K562 (cell line): ENCODE data around the gene DBNDD2. TPM values are rescaled to one million over a fixed set of nuclear protein-coding genes. Genes with fewer than 3 reads are reported as not detected.

Source experiments
- ATAC-seq: fragments of 200-7000 bp; cut with Tn5 transposase; 3 replicates; pipeline ENCODE4 v1.9.1; 2020; ENCODE audit warnings: moderate library complexity
- BruUV-seq: library from RNA; stranded (reverse); fragments of 400-500 nt; replicated peaks from 2 replicates; lab custom pipeline; 2021; lab: Mats Ljungman, UMichigan
- CTCF ChIA-PET: fragments of 300-600 bp; formaldehyde crosslinking; extraction: SDS; loops from one replicate; lab custom pipeline; 2021; ENCODE audit warnings: low intra/inter-chr PET ratio; lab: Yijun Ruan, JAX
- POLR2A ChIA-PET: fragments of 300-600, 350-650 bp; sonication (Branson Sonifier 250); formaldehyde crosslinking; extraction: SDS; loops from one replicate; lab custom pipeline; 2021; ENCODE audit warnings: antibody characterized with exemption, inconsistent platforms; lab: Yijun Ruan, JAX
- DNase-seq, 4 experiments: peaks; one replicate each; pipeline versions ENCODE4 v3.0.0 to v3.0.0-alpha.2; 2011 to 2018; ENCODE audit warnings: low spot score in 3 of 4, mixed read lengths in 3 of 4; ENCODE audit errors: extremely low read depth in 1 of 4
- FAIRE-seq: peaks from 2 replicates; lab custom pipeline; 2011; peaks lifted over from hg19 to GRCh38; lab: Jason Lieb, UNC
- H2AFZ ChIP-seq: 2 replicates; pipeline ENCODE4 v1.6.0; 2011; ENCODE audit warnings: low read depth, low read length, control low read depth, inconsistent platforms
- H3K27ac ChIP-seq: fragments of 200-600 bp; 3 replicates; pipeline ENCODE4 v1.8.0; 2011; ENCODE audit warnings: low read depth, mild to moderate bottlenecking, control low read depth, inconsistent platforms, low read length, moderate library complexity, mixed read lengths; ENCODE audit errors: extremely low read depth
- H3K27me3 ChIP-seq, 2 experiments: fragments of 300-600 bp in 1 of 2; 2 replicates in 1 of 2; 3 replicates in 1 of 2; pipeline versions ENCODE4 v1.6.0 to v1.8.0; 2011; ENCODE audit warnings: inconsistent platforms in 2 of 2, low read length in 2 of 2, mild to moderate bottlenecking in 1 of 2, mixed read lengths in 1 of 2, moderate library complexity in 1 of 2; ENCODE audit not compliant: control insufficient read depth in 2 of 2, insufficient read depth in 2 of 2
- H3K36me3 ChIP-seq: fragments of 300-600 bp; 3 replicates; pipeline ENCODE4 v1.8.0; 2011; ENCODE audit warnings: mild to moderate bottlenecking, low read length, inconsistent platforms; ENCODE audit not compliant: control insufficient read depth, insufficient read depth
- H3K4me1 ChIP-seq, 2 experiments: fragments of 200-600 bp in 1 of 2; replicated peaks in 1 of 2; 2 replicates in 1 of 2; 3 replicates in 1 of 2; pipeline versions ENCODE4 v1.5.1 to v1.8.0; 2011; ENCODE audit warnings: inconsistent platforms in 2 of 2, low read length in 2 of 2, mild to moderate bottlenecking in 1 of 2, mixed read lengths in 1 of 2, moderate library complexity in 1 of 2; ENCODE audit not compliant: control insufficient read depth in 2 of 2, insufficient read depth in 2 of 2
- H3K4me2 ChIP-seq: 2 replicates; pipeline ENCODE4 v1.6.1; 2011; ENCODE audit warnings: low read length, control low read depth, inconsistent platforms, mixed read lengths; ENCODE audit not compliant: insufficient read depth
- H3K4me3 ChIP-seq: fragments of 200-600 bp; sonication (generic), shearing (Covaris generic); 2 replicates; pipeline ENCODE4 v1.5.1; 2016; ENCODE audit warnings: control low read depth, inconsistent platforms
- H3K79me2 ChIP-seq: fragments of 200-600 bp; 3 replicates; pipeline ENCODE4 v1.8.0; 2011; ENCODE audit warnings: low read length, inconsistent platforms; ENCODE audit not compliant: control insufficient read depth, insufficient read depth
- H3K9ac ChIP-seq, 2 experiments: 2 replicates each; pipeline versions ENCODE4 v1.6.0 to v1.6.1; 2011; ENCODE audit warnings: low read depth in 2 of 2, low read length in 2 of 2, control low read depth in 1 of 2, inconsistent platforms in 1 of 2, mild to moderate bottlenecking in 1 of 2, mixed read lengths in 1 of 2; ENCODE audit not compliant: insufficient read depth in 1 of 2
- H3K9me1 ChIP-seq: one replicate; pipeline ENCODE4 v1.6.0; 2011; ENCODE audit warnings: inconsistent platforms, mild to moderate bottlenecking, low read length, moderate library complexity; ENCODE audit not compliant: control insufficient read depth, insufficient read depth
- H3K9me3 ChIP-seq: replicated peaks from 2 replicates; pipeline ENCODE4 v1.5.1; 2011; ENCODE audit warnings: low read depth, low read length, inconsistent platforms; ENCODE audit not compliant: control insufficient read depth, insufficient read depth
- H4K20me1 ChIP-seq: replicated peaks from 2 replicates; pipeline ENCODE4 v1.6.1; 2011; ENCODE audit warnings: low read length, inconsistent platforms, mixed read lengths; ENCODE audit not compliant: control insufficient read depth, insufficient read depth
- BRF2 ChIP-seq: IDR thresholded peaks from 3 replicates; pipeline ENCODE4 v1.6.1; 2011; ENCODE audit warnings: borderline replicate concordance, mild to moderate bottlenecking; ENCODE audit not compliant: insufficient read length, insufficient read depth
- FOXO4 ChIP-seq: fragments of 450-650 bp; formaldehyde crosslinking; IDR thresholded peaks from 2 replicates; pipeline ENCODE4 v1.4.0; 2020; ENCODE audit warnings: mild to moderate bottlenecking, moderate library complexity
- GTF2F1 ChIP-seq: IDR thresholded peaks from 2 replicates; pipeline ENCODE4 v1.6.1; 2011; ENCODE audit warnings: low read depth, low read length, improper control_type of control experiment
- POLR2B ChIP-seq: fragments of 450-650 bp; IDR thresholded peaks from 2 replicates; pipeline ENCODE4 v1.6.1; 2018; ENCODE audit warnings: low read depth; ENCODE audit not compliant: partially characterized antibody
- POLR3A ChIP-seq: IDR thresholded peaks from 2 replicates; pipeline ENCODE4 v1.6.1; 2011; ENCODE audit warnings: borderline replicate concordance, mild to moderate bottlenecking, moderate library complexity; ENCODE audit not compliant: insufficient read length, insufficient read depth; ENCODE audit errors: extremely low read depth
- SREBF1 ChIP-seq: fragments of 150-350 bp; IDR thresholded peaks from 2 replicates; pipeline ENCODE4 v1.6.1; 2014; ENCODE audit warnings: antibody characterized with exemption, low read depth, low read length, borderline replicate concordance
- ZBTB1 ChIP-seq: sonication (generic); formaldehyde crosslinking; IDR thresholded peaks from 2 replicates; pipeline ENCODE4 v1.8.1; 2023; ENCODE audit warnings: missing genetic modification reagents, low read depth, mild to moderate bottlenecking, borderline replicate concordance
- ZC3H11A ChIP-seq: IDR thresholded peaks from 2 replicates; pipeline ENCODE4 v1.6.1; 2012; ENCODE audit warnings: low read depth, low read length, improper control_type of control experiment
- ZFPM2 ChIP-seq: fragments of 250-450 bp; sonication (Bioruptor Pico); IDR thresholded peaks from 2 replicates; pipeline ENCODE4 v1.5.1; 2022; ENCODE audit warnings: mild to moderate bottlenecking
- ZNF175 ChIP-seq: fragments of 200-800 bp; sonication (Bioruptor generic); IDR thresholded peaks from 2 replicates; pipeline ENCODE4 v1.6.1; 2016; ENCODE audit warnings: low read depth, mild to moderate bottlenecking, missing genetic modification characterization, missing compliant biosample characterization
- ZNF384 ChIP-seq: IDR thresholded peaks from 2 replicates; pipeline ENCODE4 v1.6.1; 2012; ENCODE audit warnings: low read depth, low read length, improper control_type of control experiment
- ZNF408 ChIP-seq: fragments of 250-450 bp; sonication (Bioruptor Pico); IDR thresholded peaks from 2 replicates; pipeline ENCODE4 v1.4.0; 2020; ENCODE audit warnings: low read depth, mild to moderate bottlenecking, moderate library complexity
- WGBS: fragments of 100-300 bp; shearing (Covaris generic); methylation state at CpG from one replicate; pipeline ENCODE4 v1.1.6; 2016; ENCODE audit warnings: low coverage, mixed read lengths; ENCODE audit not compliant: insufficient coverage; ENCODE audit errors: missing lambda C conversion rate; 5-methylcytosine and 5-hydroxymethylcytosine counted together
- in situ Hi-C: fragments of 300-500 bp; cut with MboI; formaldehyde crosslinking; loops from 4 replicates; pipeline ENCODE4 v1.15.0; 2018; ENCODE audit warnings: inconsistent platforms, mixed read lengths
- intact Hi-C: fragments of 100-400 bp; cut with micrococcal nuclease; formaldehyde crosslinking; loops from 2 replicates; pipeline ENCODE4 v1.14.2; 2022
- polyA plus RNA-seq, 8 experiments: library from polyadenylated mRNA; depleted of rRNA in 4 of 8; stranded (reverse) in 5 of 8; unstranded in 3 of 8; fragments of >200 nt; fragmentation: Nextera tagmentation in 2 of 8; fragmentation: Illumina TruSeq in 1 of 8; extraction: Ambion mirVana in 2 of 8; extraction: Trizol in 1 of 8; gene quantifications; 2 replicates each; pipeline versions ENCODE4 v1.2.1 to v1.2.3, GENCODE V29; 2011 to 2014; ENCODE audit warnings: inconsistent platforms in 1 of 8, missing spikeins in 1 of 8
- total RNA-seq, 7 experiments: library from RNA; depleted of rRNA in 6 of 7; stranded (reverse); fragments of >200 nt in 6 of 7; fragmentation: Illumina TruSeq in 2 of 7; extraction: Trizol in 2 of 7; gene quantifications; 2 replicates each; pipeline versions ENCODE4 v1.2.1 to v1.2.3, GENCODE V29; 2011 to 2021; ENCODE audit warnings: low replicate concordance in 1 of 7
- TF ChIP-seq, protein P1 (sequence below), 2 experiments: IDR thresholded peaks in 1 of 2; conservative IDR thresholded peaks in 1 of 2; 2 replicates each; pipeline ENCODE4 v1.6.1; 2016; ENCODE audit warnings: low read depth in 2 of 2, mild to moderate bottlenecking in 1 of 2, missing compliant biosample characterization in 1 of 2, missing genetic modification characterization in 1 of 2, moderate library complexity in 1 of 2

DBNDD2 gene
- total and polyA plus RNA-seq, 9 of the 15 experiments (the other 6 are each of a cell fraction or from before 2014, with no cell fraction given), result 12.8 to 64.0 (median 35.8) TPM

GRCh38 chr20:45363611-45364492, 44.2 kb upstream of the DBNDD2 start (continued):
- TF ChIP-seq ZNF175 (CRISPR knock-in tag) (no peak), ZNF384 (0 out of 2 replicates have a peak, but pooled peaks have one; percentile 15), ZC3H11A (no peak), ZBTB1 (CRISPR knock-in tag) (peak; percentile 62; the same call in 1 of the 2 replicates), ZFPM2 (no peak)

DNA sequence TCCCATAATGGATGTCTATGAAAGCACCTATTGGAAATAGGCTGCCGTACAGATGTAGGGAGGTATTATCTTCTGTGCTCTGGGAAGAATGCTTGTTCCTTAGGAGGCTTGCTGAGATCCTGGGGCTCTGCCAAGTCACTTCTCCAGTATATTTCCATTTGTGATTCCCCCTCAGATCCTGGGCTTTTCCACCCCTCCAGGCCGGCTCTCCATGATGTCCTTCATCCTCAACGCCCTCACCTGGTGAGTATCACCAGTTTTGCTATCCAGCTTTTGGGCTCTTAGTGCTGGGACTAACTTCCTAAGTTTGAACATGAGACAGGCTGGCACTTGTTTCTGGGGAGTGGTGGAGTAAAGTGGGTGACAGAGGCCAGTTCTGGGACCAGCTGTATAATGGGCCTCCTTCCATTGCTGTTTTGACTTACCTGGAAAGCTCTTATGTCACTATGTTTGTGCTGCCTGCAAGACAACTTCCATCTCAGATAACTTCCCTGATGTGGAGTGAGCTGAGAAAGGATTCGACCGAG, 42.6 kb upstream of the DBNDD2 start:
- intact Hi-C loops (loop anchor here (10.0 kb wide), 1 partner anchor 609 kb away; the partner anchor contains the start of gene ZNF335), in situ Hi-C loops (loop anchor here (5.0 kb wide), 1 partner anchor 43 kb away; no protein-coding TSS in a partner anchor)
- Histone ChIP-seq H3K4me3 (no peak overlapping the region), H4K20me1 (no peaks in the 10 kb centered on the region), H3K36me3 (peaks cover 39% of the 10 kb centered on the region), H3K4me1 (peaks cover 11 to 13% of the 10 kb centered on the region in 2 experiments; a peak in 4 of 5 replicates), H3K27me3 (no peaks in the 10 kb centered on the region), H3K27ac (no peak overlapping the region), H3K4me2 (no peak overlapping the region), H3K79me2 (peaks cover 20% of the 10 kb centered on the region), H2AFZ (no peak overlapping the region), H3K9ac (peak overlapping the region in 1 of 2 experiments; percentile 8; a peak in 1 of 4 replicates), H3K9me3 (no peaks in the 10 kb centered on the region), H3K9me1 (no peaks in the 10 kb centered on the region)
- CTCF ChIA-PET, result no interaction called here
- BruUV-seq, result no TSS peak
- POLR2A ChIA-PET, result interaction anchor here (1.0 kb wide), 1 partner anchor 29 kb away, joined by 3 read pairs; no protein-coding TSS in a partner anchor
- no peak for ATAC-seq
- FAIRE-seq, result no peak
- DNase-seq, result no peak
- 93% methylated on average over 5 of the region's 5 CpGs for WGBS
- TF ChIP-seq ZNF408 (CRISPR knock-in tag) (no peak), FOXO4 (CRISPR knock-in tag) (no peak), SREBF1 (no peak), BRF2 (no peak), POLR3A (no peak), POLR2B (no peak), GTF2F1 (no peak)
- TF ChIP-seq, protein P1, sequence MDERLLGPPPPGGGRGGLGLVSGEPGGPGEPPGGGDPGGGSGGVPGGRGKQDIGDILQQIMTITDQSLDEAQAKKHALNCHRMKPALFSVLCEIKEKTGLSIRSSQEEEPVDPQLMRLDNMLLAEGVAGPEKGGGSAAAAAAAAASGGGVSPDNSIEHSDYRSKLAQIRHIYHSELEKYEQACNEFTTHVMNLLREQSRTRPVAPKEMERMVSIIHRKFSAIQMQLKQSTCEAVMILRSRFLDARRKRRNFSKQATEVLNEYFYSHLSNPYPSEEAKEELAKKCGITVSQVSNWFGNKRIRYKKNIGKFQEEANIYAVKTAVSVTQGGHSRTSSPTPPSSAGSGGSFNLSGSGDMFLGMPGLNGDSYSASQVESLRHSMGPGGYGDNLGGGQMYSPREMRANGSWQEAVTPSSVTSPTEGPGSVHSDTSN (CRISPR knock-in tag; IDR thresholded peaks at IDR 0.05; ENCODE audit: low read depth), result no peak
- TF ChIP-seq, protein P1 (tag; conservative IDR thresholded peaks at IDR 0.05; ENCODE audit: low read depth), result no peak
